GM23338 (cell line): ENCODE measurements around the gene IGF2BP3.

ENCODE experiments used
- CTCF ChIP-seq, 2 experiments: fragments of 200-600 bp in 1 of 2; sonication (generic) in 1 of 2; conservative IDR thresholded peaks; 2 replicates each; pipeline versions ENCODE4 v1.5.1 to v1.6.1; 2016 to 2017; ENCODE audit warnings: antibody characterized with exemption in 2 of 2, low read depth in 2 of 2, mild to moderate bottlenecking in 2 of 2, moderate library complexity in 1 of 2
- ETS1 ChIP-seq: IDR thresholded peaks from 2 replicates; pipeline ENCODE4 v1.6.1; 2016; ENCODE audit warnings: antibody characterized with exemption
- EZH2 ChIP-seq: fragments of 200-600 bp; sonication (generic); IDR thresholded peaks from one replicate; pipeline ENCODE4 v1.8.0; 2017; ENCODE audit warnings: antibody characterized with exemption, mild to moderate bottlenecking, low read depth; ENCODE audit not compliant: unreplicated experiment
- EZH2phosphoT487 ChIP-seq: fragments of 200-600 bp; sonication (generic); IDR thresholded peaks from one replicate; pipeline ENCODE4 v1.8.1; 2018; ENCODE audit warnings: antibody characterized with exemption; ENCODE audit not compliant: unreplicated experiment
- JUNB ChIP-seq: IDR thresholded peaks from one replicate; pipeline ENCODE4 v1.6.1; 2016; ENCODE audit warnings: antibody characterized with exemption; ENCODE audit not compliant: unreplicated experiment
- NANOG ChIP-seq: IDR thresholded peaks from 2 replicates; pipeline ENCODE4 v1.6.1; 2016; ENCODE audit warnings: antibody characterized with exemption, borderline replicate concordance
- POLR2AphosphoS5 ChIP-seq: IDR thresholded peaks from 2 replicates; pipeline ENCODE4 v1.6.1; 2016; ENCODE audit warnings: antibody characterized with exemption, low read depth
- STAT1 ChIP-seq: IDR thresholded peaks from one replicate; pipeline ENCODE4 v1.6.1; 2016; ENCODE audit warnings: antibody characterized with exemption; ENCODE audit not compliant: unreplicated experiment

- TF ChIP-seq EZH2 (no peak), EZH2phosphoT487 (no peak), CTCF (conservative IDR thresholded peaks at IDR 0.05; ENCODE audit: low read depth in 2 of 2) (no peak), ETS1 (no peak), NANOG (no peak), POLR2AphosphoS5 (no peak), STAT1 (no peak), JUNB (no peak)
Measured at GRCh38 chr7:23345601-23346000, 124.7 kb downstream of the IGF2BP3 start.
